ENCODE measurements around the gene STK10.
A peak's percentile ranks its signal among the peaks of the same experiment; 100 is the strongest.

STK10 gene

GRCh38 chr5:172002840-172003512 is 185.0 kb downstream of the STK10 start:
- H3K36me3 ChIP-seq, result no peaks in the 10 kb centered on the region
- no peaks in the 10 kb centered on the region for H3K27me3 ChIP-seq
- DNase-seq, result no peak
- H3K4me1 ChIP-seq, result peaks cover 9% of the 10 kb centered on the region
- H3K9me3 ChIP-seq, result no peaks in the 10 kb centered on the region
- H3K4me3 ChIP-seq (ENCODE audit: low read depth, low read length), result no peak overlapping the region
- TF ChIP-seq, protein P1, sequence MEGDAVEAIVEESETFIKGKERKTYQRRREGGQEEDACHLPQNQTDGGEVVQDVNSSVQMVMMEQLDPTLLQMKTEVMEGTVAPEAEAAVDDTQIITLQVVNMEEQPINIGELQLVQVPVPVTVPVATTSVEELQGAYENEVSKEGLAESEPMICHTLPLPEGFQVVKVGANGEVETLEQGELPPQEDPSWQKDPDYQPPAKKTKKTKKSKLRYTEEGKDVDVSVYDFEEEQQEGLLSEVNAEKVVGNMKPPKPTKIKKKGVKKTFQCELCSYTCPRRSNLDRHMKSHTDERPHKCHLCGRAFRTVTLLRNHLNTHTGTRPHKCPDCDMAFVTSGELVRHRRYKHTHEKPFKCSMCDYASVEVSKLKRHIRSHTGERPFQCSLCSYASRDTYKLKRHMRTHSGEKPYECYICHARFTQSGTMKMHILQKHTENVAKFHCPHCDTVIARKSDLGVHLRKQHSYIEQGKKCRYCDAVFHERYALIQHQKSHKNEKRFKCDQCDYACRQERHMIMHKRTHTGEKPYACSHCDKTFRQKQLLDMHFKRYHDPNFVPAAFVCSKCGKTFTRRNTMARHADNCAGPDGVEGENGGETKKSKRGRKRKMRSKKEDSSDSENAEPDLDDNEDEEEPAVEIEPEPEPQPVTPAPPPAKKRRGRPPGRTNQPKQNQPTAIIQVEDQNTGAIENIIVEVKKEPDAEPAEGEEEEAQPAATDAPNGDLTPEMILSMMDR (IDR thresholded peaks at IDR 0.05; ENCODE audit: low read depth, low read length), result no peak

DNA sequence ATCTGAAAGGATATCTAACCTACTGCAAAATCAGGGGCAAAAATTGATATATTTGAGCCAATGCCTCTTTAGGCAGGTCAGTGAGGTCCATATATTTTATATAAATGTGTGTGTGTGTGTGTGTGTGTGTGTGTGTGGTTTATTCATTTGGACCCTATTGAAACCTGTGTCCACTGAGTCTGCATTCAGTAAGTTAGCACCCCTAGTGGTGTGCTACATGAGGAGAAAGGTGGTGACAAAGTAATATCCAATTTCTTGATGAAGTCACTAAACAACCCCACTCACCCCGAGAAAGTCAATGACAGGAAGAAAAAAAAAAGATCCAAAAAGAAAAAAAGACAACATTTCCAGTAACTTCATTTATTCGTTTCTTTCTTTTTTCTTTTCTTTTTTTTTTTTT is 185.7 kb downstream of the STK10 start:
- H3K4me1 ChIP-seq, result peaks cover 9% of the 10 kb centered on the region
- no peak for DNase-seq
- no peaks in the 10 kb centered on the region for H3K27me3 ChIP-seq
- H3K36me3 ChIP-seq, result no peaks in the 10 kb centered on the region
- TF ChIP-seq, protein P1 (IDR thresholded peaks at IDR 0.05; ENCODE audit: low read depth, low read length), result peak; percentile 63
- no peak overlapping the region for H3K4me3 ChIP-seq (ENCODE audit: low read depth, low read length)
- no peaks in the 10 kb centered on the region for H3K9me3 ChIP-seq

GRCh38 chr5:171999877-172000276 is 188.1 kb downstream of the STK10 start:
- H3K36me3 ChIP-seq, result peaks cover 4% of the 10 kb centered on the region
- TF ChIP-seq, protein P1 (IDR thresholded peaks at IDR 0.05; ENCODE audit: low read depth, low read length), result no peak
- H3K27me3 ChIP-seq, result no peaks in the 10 kb centered on the region
- DNase-seq, result no peak
- H3K4me3 ChIP-seq (ENCODE audit: low read depth, low read length), result no peak overlapping the region
- no peaks in the 10 kb centered on the region for H3K9me3 ChIP-seq
- peaks cover 9% of the 10 kb centered on the region for H3K4me1 ChIP-seq

DNA sequence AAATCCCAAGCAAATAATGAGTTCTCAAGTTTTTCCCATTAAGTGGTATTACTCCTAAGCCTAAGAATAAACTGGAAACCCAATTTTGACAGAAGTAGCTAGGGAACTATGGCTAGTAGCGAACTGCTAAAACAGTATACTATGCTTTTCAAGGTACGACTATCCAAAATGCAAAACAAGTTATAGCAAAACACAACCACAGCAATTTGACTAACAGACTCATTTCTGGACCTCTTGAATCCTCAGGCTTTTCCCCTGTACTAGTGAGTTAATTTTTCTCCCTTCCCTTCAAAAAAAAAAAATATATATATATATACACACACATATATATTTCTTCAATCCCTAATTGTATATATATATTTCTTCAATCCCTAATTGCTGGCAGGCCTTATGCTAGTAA is 188.9 kb downstream of the STK10 start:
- Histone ChIP-seq H3K27me3 (no peaks in the 10 kb centered on the region), H3K36me3 (peaks cover 4% of the 10 kb centered on the region), H3K4me3 (ENCODE audit: low read depth, low read length) (no peak overlapping the region), H3K4me1 (peaks cover 9% of the 10 kb centered on the region), H3K9me3 (no peaks in the 10 kb centered on the region)
- DNase-seq, result no peak
- TF ChIP-seq, protein P1 (IDR thresholded peaks at IDR 0.05; ENCODE audit: low read depth, low read length), result no peak

- H3K36me3 ChIP-seq, result peaks cover 4% of the 10 kb centered on the region
- H3K4me3 ChIP-seq (ENCODE audit: low read depth, low read length), result no peak overlapping the region
- DNase-seq, result no peak
- H3K27me3 ChIP-seq, result no peaks in the 10 kb centered on the region
- H3K4me1 ChIP-seq, result no peaks in the 10 kb centered on the region
- H3K9me3 ChIP-seq, result no peaks in the 10 kb centered on the region
- TF ChIP-seq, protein P1 (IDR thresholded peaks at IDR 0.05; ENCODE audit: low read depth, low read length), result no peak
These were observed 191.0 kb downstream of the STK10 start for GRCh38 chr5:171997011-171997410.

- no peaks in the 10 kb centered on the region for H3K9me3 ChIP-seq
- H3K4me1 ChIP-seq, result no peaks in the 10 kb centered on the region
- H3K27me3 ChIP-seq, result no peaks in the 10 kb centered on the region
- no peak for DNase-seq
- TF ChIP-seq, protein P1 (IDR thresholded peaks at IDR 0.05; ENCODE audit: low read depth, low read length), result no peak
- peaks cover 4% of the 10 kb centered on the region for H3K36me3 ChIP-seq
- H3K4me3 ChIP-seq (ENCODE audit: low read depth, low read length), result no peak overlapping the region
These were observed 195.2 kb downstream of the STK10 start for GRCh38 chr5:171992813-171993212.
